GM19438 (cell line): Measurements from ENCODE around the gene F13B.
"Not testable (repeated sequence)": the region's sequence is repeated elsewhere in the genome, so short reads cannot be mapped to it uniquely, and the experiment has no call there.

Experiments
- ATAC-seq: cut with Tn5 transposase; IDR thresholded peaks from one replicate; pipeline ENCODE4 v1.9.1; 2021; ENCODE audit warnings: low read depth; ENCODE audit not compliant: unreplicated experiment

Gene F13B

GRCh38 chr1:197042676-197043341 lies 24.3 kb downstream of the F13B start:
- ATAC-seq: no peak

GRCh38 chr1:197041486-197042353 lies 25.3 kb downstream of the F13B start:
- no peak for ATAC-seq

- ATAC-seq: no peak
These were observed 30.2 kb downstream of the F13B start for GRCh38 chr1:197036861-197037260.

GRCh38 chr1:197034631-197035339 lies 32.3 kb downstream of the F13B start:
- ATAC-seq: not testable (repeated sequence)

- ATAC-seq: no peak
These were observed 37.3 kb downstream of the F13B start for GRCh38 chr1:197029749-197030148.

GRCh38 chr1:197027359-197027758 lies 39.7 kb downstream of the F13B start:
- no peak for ATAC-seq

GRCh38 chr1:197024460-197024859 lies 42.6 kb downstream of the F13B start:
- no peak for ATAC-seq

- no peak for ATAC-seq
These were observed 45.3 kb downstream of the F13B start for GRCh38 chr1:197021716-197022115.

GRCh38 chr1:197017558-197018146 lies 49.4 kb downstream of the F13B start:
- ATAC-seq: no peak

- ATAC-seq: no peak
These were observed 50.3 kb downstream of the F13B start for GRCh38 chr1:197016751-197017150.

- ATAC-seq: no peak
These were observed 53.8 kb downstream of the F13B start for GRCh38 chr1:197013234-197013633.

- ATAC-seq: no peak
These were observed 55.4 kb downstream of the F13B start for GRCh38 chr1:197011614-197012013.

- ATAC-seq: no peak
These were observed 58.2 kb downstream of the F13B start for GRCh38 chr1:197008861-197009260.

- ATAC-seq: no peak
These were observed 63.9 kb downstream of the F13B start for GRCh38 chr1:197003132-197003531.

GRCh38 chr1:197001828-197002227 lies 65.2 kb downstream of the F13B start:
- no peak for ATAC-seq

- no peak for ATAC-seq
These were observed 69.6 kb downstream of the F13B start for GRCh38 chr1:196997423-196997822.

- no peak for ATAC-seq
These were observed 73.1 kb downstream of the F13B start for GRCh38 chr1:196993916-196994315.

GRCh38 chr1:196991919-196992651 lies 75.0 kb downstream of the F13B start:
- ATAC-seq: not testable (repeated sequence)
